Keratinocyte (primary cell): Measurements from ENCODE around the gene EIF5A2. TPM values are rescaled to one million over a fixed set of nuclear protein-coding genes. Genes with fewer than 3 reads are reported as not detected.

Experiments
- DNase-seq: peaks from one replicate; pipeline ENCODE4 v3.0.0-alpha.2; 2011; ENCODE audit warnings: low read depth, missing footprints, low spot score
- FAIRE-seq: peaks from 2 replicates; lab custom pipeline; 2011; peaks lifted over from hg19 to GRCh38; lab: Jason Lieb, UNC
- H2AFZ ChIP-seq: 2 replicates; pipeline ENCODE4 v1.6.0; 2012; ENCODE audit warnings: low read length, control low read depth, inconsistent platforms; ENCODE audit not compliant: control insufficient read depth
- H3K27ac ChIP-seq: 2 replicates; pipeline ENCODE4 v1.5.1; 2011; ENCODE audit warnings: low read length; ENCODE audit not compliant: control insufficient read depth, insufficient read depth
- H3K27me3 ChIP-seq: 3 replicates; pipeline ENCODE4 v1.6.0; 2011; ENCODE audit warnings: low read length; ENCODE audit not compliant: control insufficient read depth, insufficient read depth; ENCODE audit errors: extremely low read depth
- H3K36me3 ChIP-seq, 2 experiments: 2 replicates in 1 of 2; 3 replicates in 1 of 2; pipeline ENCODE4 v1.5.1; 2011; ENCODE audit warnings: low read length in 2 of 2, mild to moderate bottlenecking in 1 of 2; ENCODE audit not compliant: control insufficient read depth in 2 of 2, insufficient read depth in 2 of 2; ENCODE audit errors: extremely low read depth in 1 of 2
- H3K4me1 ChIP-seq: 3 replicates; pipeline ENCODE4 v1.5.1; 2011; ENCODE audit warnings: low read length; ENCODE audit not compliant: control insufficient read depth, insufficient read depth; ENCODE audit errors: extremely low read depth
- H3K4me2 ChIP-seq: 3 replicates; pipeline ENCODE4 v1.6.0; 2011; ENCODE audit warnings: low read depth, low read length; ENCODE audit not compliant: control insufficient read depth, insufficient read depth; ENCODE audit errors: extremely low read depth
- H3K4me3 ChIP-seq, 3 experiments: fragments of 200-600 bp in 1 of 3; sonication (generic) in 1 of 3; 2 replicates in 2 of 3; 3 replicates in 1 of 3; pipeline ENCODE4 v1.5.1; 2011 to 2016; ENCODE audit warnings: low read length in 3 of 3, mild to moderate bottlenecking in 3 of 3, control low read depth in 2 of 3, inconsistent platforms in 1 of 3, low read depth in 1 of 3, mixed read lengths in 1 of 3, mixed run types in 1 of 3, moderate library complexity in 1 of 3; ENCODE audit not compliant: control insufficient read depth in 2 of 3, insufficient read depth in 2 of 3; ENCODE audit errors: extremely low read depth in 1 of 3
- H3K79me2 ChIP-seq: 2 replicates; pipeline ENCODE4 v1.6.0; 2012; ENCODE audit warnings: low read length; ENCODE audit not compliant: control insufficient read depth, insufficient read depth
- H3K9ac ChIP-seq: 3 replicates; pipeline ENCODE4 v1.6.0; 2011; ENCODE audit warnings: low read length; ENCODE audit not compliant: control insufficient read depth, insufficient read depth; ENCODE audit errors: extremely low read depth
- H3K9me1 ChIP-seq: 3 replicates; pipeline ENCODE4 v1.6.0; 2011; ENCODE audit warnings: low read length; ENCODE audit not compliant: control insufficient read depth, insufficient read depth; ENCODE audit errors: extremely low read depth
- H3K9me3 ChIP-seq: 2 replicates; pipeline ENCODE4 v1.5.1; 2012; ENCODE audit warnings: low read depth, low read length; ENCODE audit not compliant: control insufficient read depth
- H4K20me1 ChIP-seq: 3 replicates; pipeline ENCODE4 v1.6.0; 2011; ENCODE audit warnings: low read length; ENCODE audit not compliant: control insufficient read depth, insufficient read depth; ENCODE audit errors: extremely low read depth
- CTCF ChIP-seq, 3 experiments: IDR thresholded peaks in 1 of 3; conservative IDR thresholded peaks in 1 of 3; optimal IDR thresholded peaks in 1 of 3; 2 replicates in 2 of 3; 3 replicates in 1 of 3; pipeline versions ENCODE3 to v1.5.1; 2011; ENCODE audit warnings: low read length in 3 of 3, mild to moderate bottlenecking in 3 of 3, moderate library complexity in 2 of 3, control low read depth in 1 of 3, inconsistent platforms in 1 of 3; ENCODE audit not compliant: insufficient read depth in 2 of 3; ENCODE audit errors: extremely low read depth in 1 of 3
- EZH2 ChIP-seq: IDR thresholded peaks from one replicate; pipeline ENCODE4 v1.6.1; 2012; ENCODE audit warnings: inconsistent platforms, mild to moderate bottlenecking, low read length, moderate library complexity
- dilution Hi-C: fragments of 300-500 bp; cut with MboI; formaldehyde crosslinking; loops from one replicate; pipeline ENCODE4 v1.7.0; 2020; ENCODE audit warnings: low sequenced_read_pairs; ENCODE audit not compliant: extremely low pct_ligation_motif_present
- polyA plus RNA-seq, 5 experiments: library from polyadenylated mRNA; depleted of rRNA in 3 of 5; stranded (reverse) in 3 of 5; stranded (forward) in 1 of 5; unstranded in 1 of 5; fragments of >200 nt; gene quantifications; 1 replicate in 1 of 5; 2 replicates in 3 of 5; 3 replicates in 1 of 5; pipeline versions ENCODE4 v1.2.1 to v1.2.3, GENCODE V29; 2011 to 2012; ENCODE audit warnings: missing spikeins in 2 of 5, low read depth in 1 of 5, low replicate concordance in 1 of 5

The EIF5A2 gene
- polyA plus RNA-seq, 1 donor (not counting 4 experiments of a cell fraction or from before 2014, with no cell fraction given), result 19.2 TPM

GRCh38 chr3:170903123-170903522, 5.3 kb downstream of the EIF5A2 start:
- DNase-seq, result no peak
- H3K9me3 ChIP-seq, result no peaks in the 10 kb centered on the region
- no peak overlapping the region for H2AFZ ChIP-seq
- H3K4me3 ChIP-seq, result no peak overlapping the region
- H3K4me1 ChIP-seq, result peaks cover 12% of the 10 kb centered on the region
- H3K9ac ChIP-seq, result no peak overlapping the region
- TF ChIP-seq CTCF (optimal IDR thresholded peaks at IDR 0.05 in 1 of 3, IDR thresholded peaks at IDR 0.05 in 1 of 3, conservative IDR thresholded peaks at IDR 0.05 in 1 of 3; ENCODE audit: extremely low read depth in 1 of 3, insufficient read depth in 2 of 3, low read length in 3 of 3) (no peak), EZH2 (no peak)
- H3K9me1 ChIP-seq, result no peaks in the 10 kb centered on the region
- H3K79me2 ChIP-seq, result peaks cover 5% of the 10 kb centered on the region
- H3K27ac ChIP-seq, result no peak overlapping the region
- no peak overlapping the region for H3K4me2 ChIP-seq
- no peak for FAIRE-seq
- no peaks in the 10 kb centered on the region for H3K36me3 ChIP-seq
- dilution Hi-C loops, result no loop called here
- no peaks in the 10 kb centered on the region for H3K27me3 ChIP-seq
- H4K20me1 ChIP-seq, result no peaks in the 10 kb centered on the region

GRCh38 chr3:170899455-170899854, 9.0 kb downstream of the EIF5A2 start:
- H3K27me3 ChIP-seq, result no peaks in the 10 kb centered on the region
- H3K4me2 ChIP-seq, result no peak overlapping the region
- H3K9me1 ChIP-seq, result no peaks in the 10 kb centered on the region
- no peak overlapping the region for H3K27ac ChIP-seq
- H3K79me2 ChIP-seq, result no peaks in the 10 kb centered on the region
- no peak overlapping the region for H2AFZ ChIP-seq
- peaks cover 0 to 2% of the 10 kb centered on the region in 2 experiments for H3K36me3 ChIP-seq
- H3K9me3 ChIP-seq, result no peaks in the 10 kb centered on the region
- H3K9ac ChIP-seq, result no peak overlapping the region
- no peak overlapping the region for H3K4me3 ChIP-seq
- no peak for TF ChIP-seq CTCF (optimal IDR thresholded peaks at IDR 0.05 in 1 of 3, IDR thresholded peaks at IDR 0.05 in 1 of 3, conservative IDR thresholded peaks at IDR 0.05 in 1 of 3; ENCODE audit: extremely low read depth in 1 of 3, insufficient read depth in 2 of 3, low read length in 3 of 3)
- no peak for TF ChIP-seq EZH2
- no peak for DNase-seq
- FAIRE-seq, result no peak
- dilution Hi-C loops, result no loop called here
- H4K20me1 ChIP-seq, result no peaks in the 10 kb centered on the region
- H3K4me1 ChIP-seq, result peaks cover 3% of the 10 kb centered on the region
